ENCODE data around the gene ZNF644. TPM values are rescaled to one million over a fixed set of nuclear protein-coding genes. Genes with fewer than 3 reads are reported as not detected.
"Not testable (repeated sequence)": the region's sequence is repeated elsewhere in the genome, so short reads cannot be mapped to it uniquely, and the experiment has no call there.

ZNF644 gene
- polyA plus RNA-seq (ENCODE audit: insufficient read length), result 71.1 TPM
- long read RNA-seq, donor 1, full-length matches to known transcripts, result 13 of 13 reads
- long read RNA-seq, donor 1, partial matches to known transcripts, result 0 of 13 reads
- long read RNA-seq, donor 1, other reads (novel, unspliced or antisense), result 0 of 13 reads
- long read RNA-seq, donor 2, full-length matches to known transcripts, result 13 of 13 reads
- long read RNA-seq, donor 2, partial matches to known transcripts, result 0 of 13 reads
- long read RNA-seq, donor 2, other reads (novel, unspliced or antisense), result 0 of 13 reads
- long read RNA-seq, donor 3, full-length matches to known transcripts, result 15 of 15 reads
- long read RNA-seq, donor 3, partial matches to known transcripts, result 0 of 15 reads
- long read RNA-seq, donor 3, other reads (novel, unspliced or antisense), result 0 of 15 reads
- long read RNA-seq, donor 4, partial matches to known transcripts, result 0 of 1 reads
- long read RNA-seq, donor 4, other reads (novel, unspliced or antisense), result 0 of 1 reads
- long read RNA-seq, donor 5, full-length matches to known transcripts, result 14 of 14 reads
- long read RNA-seq, donor 5, partial matches to known transcripts, result 0 of 14 reads
- long read RNA-seq, donor 5, other reads (novel, unspliced or antisense), result 0 of 14 reads
- long read RNA-seq, donor 6, transcript ZNF644-211 (3 exons, 514 nt), result major isoform, 9 of 35 reads
- long read RNA-seq, donor 6, partial matches to known transcripts, result 20 of 35 reads
- long read RNA-seq, donor 6, other reads (novel, unspliced or antisense), result 0 of 35 reads
- long read RNA-seq, donor 7, full-length matches to known transcripts, result 27 of 32 reads
- long read RNA-seq, donor 7, partial matches to known transcripts, result 5 of 32 reads
- long read RNA-seq, donor 7, other reads (novel, unspliced or antisense), result 0 of 32 reads
- long read RNA-seq, donor 8, partial matches to known transcripts, result 0 of 3 reads
- long read RNA-seq, donor 8, other reads (novel, unspliced or antisense), result 0 of 3 reads

- peak; percentile 87 for DNase-seq
Observed at GRCh38 chr1:91021686-91022517, at the start of gene ZNF644. Gene ZNF644 (minus strand): TSS chr1:91022035. CDS start chr1:90982353, 39,682 bp downstream.

- no peak for DNase-seq
Observed at GRCh38 chr1:91070298-91070697, 48.5 kb upstream of the ZNF644 start.

- DNase-seq, result no peak
Observed at GRCh38 chr1:91066538-91066937, 44.7 kb upstream of the ZNF644 start.

- no peak for DNase-seq
Observed at GRCh38 chr1:91065337-91065736, 43.5 kb upstream of the ZNF644 start.

DNA sequence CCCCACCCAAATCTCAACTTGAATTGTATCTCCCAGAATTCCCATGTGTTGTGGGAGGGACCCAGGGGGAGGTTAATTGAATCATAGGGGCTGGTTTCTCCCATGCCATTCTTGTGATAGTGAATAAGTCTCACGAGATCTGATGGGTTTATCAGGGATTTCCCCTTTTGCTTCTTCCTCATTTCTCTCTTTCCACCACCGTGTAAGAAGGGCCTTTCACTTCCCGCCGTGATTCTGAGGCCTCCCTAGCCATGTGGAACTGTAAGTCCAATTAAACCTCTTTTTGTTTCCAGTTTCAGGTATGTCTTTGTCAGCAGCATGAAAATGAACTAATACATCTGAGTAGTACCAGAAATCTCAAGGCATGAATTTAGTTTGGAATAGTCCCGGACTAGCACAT, 41.6 kb upstream of the ZNF644 start:
- DNase-seq, result not testable (repeated sequence)

GRCh38 chr1:91059157-91059556, 37.3 kb upstream of the ZNF644 start:
- no peak for DNase-seq

DNA sequence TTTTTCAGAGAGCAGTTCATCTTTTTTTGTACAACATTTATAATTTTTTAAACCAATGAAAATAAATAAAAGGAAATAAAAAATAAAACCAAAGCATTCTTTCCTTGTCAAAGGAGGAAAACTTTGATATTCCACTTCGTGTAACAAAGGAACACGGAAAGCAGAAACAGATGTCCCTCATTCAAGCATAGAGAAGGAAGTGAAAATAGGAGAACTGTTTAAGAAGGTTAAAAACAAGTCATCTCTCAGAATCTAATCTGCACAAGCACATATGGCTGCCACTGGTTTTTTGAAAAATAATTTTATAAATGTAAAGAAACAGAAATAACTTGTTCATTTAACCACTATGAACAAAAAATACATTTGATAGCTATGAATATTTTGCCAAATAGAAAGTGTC, 35.9 kb upstream of the ZNF644 start:
- no peak for DNase-seq

GRCh38 chr1:91054780-91055481, 33.1 kb upstream of the ZNF644 start:
- no peak for DNase-seq

- no peak for DNase-seq
Observed at GRCh38 chr1:91053630-91054029, 31.8 kb upstream of the ZNF644 start.

- not testable (repeated sequence) for DNase-seq
Observed at GRCh38 chr1:91049551-91049950, 27.7 kb upstream of the ZNF644 start.

GRCh38 chr1:91046766-91047165, 24.9 kb upstream of the ZNF644 start:
- no peak for DNase-seq

- no peak for DNase-seq
Observed at GRCh38 chr1:91045284-91045683, 23.4 kb upstream of the ZNF644 start.

DNA sequence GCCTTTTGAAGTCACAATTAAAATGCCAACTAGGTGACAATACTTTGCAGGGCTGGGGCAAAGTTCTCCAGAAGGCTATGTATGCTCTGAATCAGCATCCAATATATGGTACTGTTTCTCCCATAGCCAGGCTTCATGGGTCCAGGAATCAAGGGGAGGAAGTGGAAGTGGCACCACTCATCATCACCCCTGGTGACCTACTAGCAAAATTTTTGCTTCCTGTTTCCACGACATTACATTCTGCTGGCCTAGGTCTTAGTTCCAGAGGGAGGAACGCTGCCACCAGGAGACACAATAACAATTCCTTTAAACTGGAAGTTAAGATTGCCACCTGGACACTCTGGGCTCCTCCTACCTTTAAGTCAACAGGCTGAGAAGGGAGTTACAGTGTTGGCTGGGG, 22.9 kb upstream of the ZNF644 start:
- DNase-seq, result not testable (repeated sequence)

DNA sequence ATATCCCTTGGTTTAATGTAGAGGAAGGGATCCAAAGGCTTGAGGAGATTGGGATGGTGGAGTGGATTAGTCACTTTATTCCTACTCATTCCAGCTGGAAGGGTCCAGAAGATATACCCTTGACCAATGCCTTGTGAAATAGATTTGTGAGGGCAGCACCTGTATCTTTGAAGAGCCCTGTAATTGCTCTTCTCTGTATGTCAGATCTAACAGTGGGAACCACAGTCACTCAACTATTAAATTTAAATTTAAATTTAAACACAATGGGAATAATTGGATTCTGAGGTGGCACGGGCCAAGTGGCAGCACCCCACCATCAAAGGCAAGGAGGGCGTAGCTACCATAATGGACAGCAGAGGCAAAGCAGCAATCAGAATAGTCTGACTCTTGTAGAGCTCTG, 20.5 kb upstream of the ZNF644 start:
- not testable (repeated sequence) for DNase-seq

DNA sequence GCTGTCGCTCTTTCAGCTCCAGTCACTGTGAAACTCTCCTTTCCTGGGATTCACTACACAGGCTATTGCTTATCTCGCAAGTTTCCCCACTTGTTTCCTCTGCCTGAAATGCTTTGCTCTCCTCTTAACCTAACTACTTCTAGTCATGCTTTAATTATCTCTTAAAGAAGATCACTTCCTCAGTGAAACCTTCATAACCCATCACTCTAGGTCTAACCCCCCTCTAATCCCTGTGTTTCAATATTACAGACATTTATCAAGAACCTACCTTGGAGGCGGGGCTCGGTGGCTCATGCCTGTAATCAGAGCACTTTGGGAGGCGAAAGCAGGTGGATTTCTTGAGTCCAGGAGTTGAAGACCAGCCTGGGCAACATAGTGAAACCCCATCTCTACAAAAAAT, 16.7 kb upstream of the ZNF644 start:
- no peak for DNase-seq

DNA sequence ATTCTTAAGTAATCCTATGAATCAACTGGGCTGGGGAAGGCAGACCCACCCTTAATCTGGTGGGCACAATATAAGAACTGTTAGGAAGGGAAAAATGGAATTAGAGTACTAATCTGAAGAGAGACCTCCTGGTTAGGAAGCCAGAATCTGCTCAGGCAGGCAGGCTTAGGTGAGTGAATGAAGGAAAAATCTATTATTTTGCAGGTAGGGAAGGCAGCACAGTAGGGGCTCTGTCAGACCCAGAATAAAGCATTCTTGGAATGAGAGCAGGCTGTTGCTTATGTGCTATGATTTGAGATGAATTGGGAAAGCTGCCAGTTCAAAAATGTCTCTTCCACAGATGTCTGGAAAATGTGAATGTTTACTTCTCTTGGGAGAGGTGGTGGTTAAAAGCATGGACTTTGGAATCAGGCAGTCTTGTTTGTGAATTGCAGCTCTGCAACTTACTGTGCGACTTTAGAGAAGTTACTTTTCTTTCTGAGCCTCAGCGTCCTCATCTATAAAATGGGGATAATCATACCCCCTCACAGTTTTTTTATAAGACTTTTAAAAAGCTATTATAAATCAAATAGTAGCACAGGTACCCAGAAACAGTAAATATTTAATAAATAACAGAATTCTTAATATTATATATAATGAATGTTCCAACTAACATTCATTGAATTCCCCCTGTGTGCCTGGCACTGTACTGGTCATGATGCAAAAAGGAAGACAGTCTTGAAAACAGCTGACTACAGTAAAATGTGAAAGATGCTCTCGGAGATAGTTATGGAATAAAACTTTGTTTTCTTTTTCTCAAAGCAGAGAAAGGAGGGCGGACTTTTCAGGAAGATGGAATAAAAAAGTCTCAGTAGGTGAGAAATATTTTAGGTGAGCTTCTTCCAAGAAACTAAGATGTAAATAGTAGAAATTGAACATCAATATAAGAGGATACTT, 15.3 kb upstream of the ZNF644 start:
- DNase-seq, result no peak

GRCh38 chr1:91032349-91032748, 10.5 kb upstream of the ZNF644 start:
- DNase-seq, result no peak

- DNase-seq, result no peak
Observed at GRCh38 chr1:91031081-91031480, 9.2 kb upstream of the ZNF644 start.

DNA sequence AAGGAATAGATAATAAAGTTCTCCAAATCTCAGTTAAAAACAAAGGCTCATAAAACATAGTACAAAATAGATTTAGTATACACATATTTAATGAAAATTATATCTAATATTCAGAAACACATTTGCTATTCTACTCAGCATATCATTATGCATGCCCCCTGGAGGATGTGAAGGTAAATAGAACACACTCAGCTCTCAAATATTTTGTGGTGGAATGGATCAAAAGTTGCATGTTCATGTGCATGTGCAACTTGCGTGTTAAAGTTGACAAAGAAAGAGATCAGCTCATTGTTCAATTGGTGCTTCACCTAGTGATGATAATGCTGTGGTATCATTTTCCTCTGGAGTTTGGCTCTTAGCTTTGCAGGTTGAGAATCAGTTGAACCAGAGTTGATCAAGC, 4.9 kb upstream of the ZNF644 start:
- DNase-seq, result no peak

DNA sequence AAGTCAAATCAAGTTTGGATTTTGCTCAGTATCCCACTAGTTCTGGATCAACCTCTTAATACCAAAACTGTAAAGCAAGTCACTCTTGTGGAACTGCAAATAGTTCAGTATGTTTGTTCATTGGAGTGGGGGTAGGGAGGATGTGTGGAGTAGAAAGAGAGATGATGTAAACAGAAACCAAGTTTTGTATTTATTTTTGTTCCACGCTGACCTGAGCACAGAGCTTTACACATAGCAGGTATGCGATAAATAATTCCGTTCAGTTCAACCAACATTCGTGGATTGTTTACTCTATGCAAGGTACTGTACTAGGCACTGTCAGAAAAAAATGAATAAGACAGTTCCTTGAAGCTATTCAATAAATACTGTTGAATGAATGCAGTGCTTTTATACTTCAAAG, 4.5 kb upstream of the ZNF644 start:
- no peak for DNase-seq

Data from left kidney (tissue), 8 donors.